ENCODE results near the gene MAPK8IP3. TPM values are rescaled to one million over a fixed set of nuclear protein-coding genes. Genes with fewer than 3 reads are reported as not detected.
A peak's percentile ranks its signal among the peaks of the same experiment; 100 is the strongest.

The MAPK8IP3 gene
- total RNA-seq, 3 donors from 2014 or later = 41.1 to 82.6 (median 71.6) TPM

- TF ChIP-seq POLR2A (IDR thresholded peaks at IDR 0.05) = no peak
- TF ChIP-seq CTCF (IDR thresholded peaks at IDR 0.05) = no peak
- TF ChIP-seq POLR2AphosphoS5 (IDR thresholded peaks at IDR 0.05) = no peak
- Histone ChIP-seq H3K4me3 (no peak overlapping the region), H3K27me3 (no peaks in the 10 kb centered on the region), H3K27ac (peak overlapping the region; percentile 73 to 79), H3K36me3 (no peaks in the 10 kb centered on the region), H3K4me1 (no peaks in the 10 kb centered on the region), H3K9me3 (no peaks in the 10 kb centered on the region)
- no peak for DNase-seq (ENCODE audit: low spot score in 2 of 2)
- intact Hi-C loops (cut with DNase I; ENCODE audit: low total_unique reads) = no loop called here
Observed at GRCh38 chr16:1688807-1689560, 17.0 kb upstream of the MAPK8IP3 start.

GRCh38 chr16:1689853-1690252 is 16.1 kb upstream of the MAPK8IP3 start:
- no peaks in the 10 kb centered on the region for H3K9me3 ChIP-seq
- peak overlapping the region; percentile 73 to 79 for H3K27ac ChIP-seq
- no peak overlapping the region for H3K4me3 ChIP-seq
- TF ChIP-seq CTCF (IDR thresholded peaks at IDR 0.05) (no peak), POLR2AphosphoS5 (IDR thresholded peaks at IDR 0.05) (no peak), POLR2A (IDR thresholded peaks at IDR 0.05) (no peak)
- no peaks in the 10 kb centered on the region for H3K4me1 ChIP-seq
- DNase-seq (ENCODE audit: low spot score in 2 of 2) = no peak
- no peaks in the 10 kb centered on the region for H3K27me3 ChIP-seq
- H3K36me3 ChIP-seq = no peaks in the 10 kb centered on the region
- intact Hi-C loops (cut with DNase I; ENCODE audit: low total_unique reads) = no loop called here

- no peak overlapping the region for H3K27ac ChIP-seq
- H3K36me3 ChIP-seq = no peaks in the 10 kb centered on the region
- TF ChIP-seq POLR2AphosphoS5 (IDR thresholded peaks at IDR 0.05) (no peak), CTCF (IDR thresholded peaks at IDR 0.05) (no peak), POLR2A (IDR thresholded peaks at IDR 0.05) (no peak)
- DNase-seq (ENCODE audit: low spot score in 2 of 2) = no peak
- no peaks in the 10 kb centered on the region for H3K4me1 ChIP-seq
- H3K9me3 ChIP-seq = no peaks in the 10 kb centered on the region
- H3K4me3 ChIP-seq = no peak overlapping the region
- H3K27me3 ChIP-seq = no peaks in the 10 kb centered on the region
- intact Hi-C loops (cut with DNase I; ENCODE audit: low total_unique reads) = no loop called here
Observed at GRCh38 chr16:1690810-1691209, 15.2 kb upstream of the MAPK8IP3 start.

GRCh38 chr16:1691276-1691675 is 14.7 kb upstream of the MAPK8IP3 start:
- intact Hi-C loops (cut with DNase I; ENCODE audit: low total_unique reads) = no loop called here
- Histone ChIP-seq H3K27me3 (no peaks in the 10 kb centered on the region), H3K36me3 (no peaks in the 10 kb centered on the region), H3K4me3 (no peak overlapping the region), H3K4me1 (no peaks in the 10 kb centered on the region), H3K27ac (no peak overlapping the region), H3K9me3 (no peaks in the 10 kb centered on the region)
- DNase-seq (ENCODE audit: low spot score in 2 of 2) = no peak
- TF ChIP-seq CTCF (IDR thresholded peaks at IDR 0.05) (no peak), POLR2AphosphoS5 (IDR thresholded peaks at IDR 0.05) (no peak), POLR2A (IDR thresholded peaks at IDR 0.05) (no peak)

GRCh38 chr16:1691956-1692355 is 14.0 kb upstream of the MAPK8IP3 start:
- Histone ChIP-seq H3K27me3 (no peaks in the 10 kb centered on the region), H3K36me3 (no peaks in the 10 kb centered on the region), H3K27ac (no peak overlapping the region), H3K4me1 (no peaks in the 10 kb centered on the region), H3K9me3 (no peaks in the 10 kb centered on the region), H3K4me3 (no peak overlapping the region)
- TF ChIP-seq CTCF (IDR thresholded peaks at IDR 0.05) (no peak), POLR2AphosphoS5 (IDR thresholded peaks at IDR 0.05) (no peak), POLR2A (IDR thresholded peaks at IDR 0.05) (no peak)
- intact Hi-C loops (cut with DNase I; ENCODE audit: low total_unique reads) = no loop called here
- no peak for DNase-seq (ENCODE audit: low spot score in 2 of 2)
